Spleen (tissue), 7 donors: ENCODE results near the gene PNKD.

Experiments used
- POLR2A ChIP-seq, 3 donors: fragments of 450-650 bp; IDR thresholded peaks; one replicate each; pipeline ENCODE4 v1.5.1; 2017; ENCODE audit warnings: antibody characterized with exemption in 3 of 3, mild to moderate bottlenecking in 1 of 3
- TF ChIP-seq, protein P1 (sequence below), 11 experiments: fragments of 200-600 bp in 7 of 11; fragments of 450-650 bp in 4 of 11; sonication (generic) in 4 of 11; IDR thresholded peaks in 8 of 11; conservative IDR thresholded peaks in 3 of 11; 1 replicate in 7 of 11; 2 replicates in 4 of 11; pipeline versions ENCODE4 v1.4.0 to v1.8.0; 2016 to 2021; ENCODE audit warnings: antibody characterized with exemption in 11 of 11, inconsistent platforms in 4 of 11, mild to moderate bottlenecking in 1 of 11
- donor health status: DM: no; HTN: no; CAD: no; lungs with moderate emphysema.
- donor health status: DM: no; HTN: no; CAD: no.
- donor health status: DM: no; HTN: no; CAD: no.

GRCh38 chr2:218344090-218344754 is 73.9 kb downstream of the PNKD start:
- TF ChIP-seq, protein P1, sequence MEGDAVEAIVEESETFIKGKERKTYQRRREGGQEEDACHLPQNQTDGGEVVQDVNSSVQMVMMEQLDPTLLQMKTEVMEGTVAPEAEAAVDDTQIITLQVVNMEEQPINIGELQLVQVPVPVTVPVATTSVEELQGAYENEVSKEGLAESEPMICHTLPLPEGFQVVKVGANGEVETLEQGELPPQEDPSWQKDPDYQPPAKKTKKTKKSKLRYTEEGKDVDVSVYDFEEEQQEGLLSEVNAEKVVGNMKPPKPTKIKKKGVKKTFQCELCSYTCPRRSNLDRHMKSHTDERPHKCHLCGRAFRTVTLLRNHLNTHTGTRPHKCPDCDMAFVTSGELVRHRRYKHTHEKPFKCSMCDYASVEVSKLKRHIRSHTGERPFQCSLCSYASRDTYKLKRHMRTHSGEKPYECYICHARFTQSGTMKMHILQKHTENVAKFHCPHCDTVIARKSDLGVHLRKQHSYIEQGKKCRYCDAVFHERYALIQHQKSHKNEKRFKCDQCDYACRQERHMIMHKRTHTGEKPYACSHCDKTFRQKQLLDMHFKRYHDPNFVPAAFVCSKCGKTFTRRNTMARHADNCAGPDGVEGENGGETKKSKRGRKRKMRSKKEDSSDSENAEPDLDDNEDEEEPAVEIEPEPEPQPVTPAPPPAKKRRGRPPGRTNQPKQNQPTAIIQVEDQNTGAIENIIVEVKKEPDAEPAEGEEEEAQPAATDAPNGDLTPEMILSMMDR (IDR thresholded peaks at IDR 0.05 in 8 of 11, conservative IDR thresholded peaks at IDR 0.05 in 3 of 11), result no peak
- TF ChIP-seq POLR2A (IDR thresholded peaks at IDR 0.05), result no peak
